Colonic mucosa (tissue), 4 donors: ENCODE results near the gene PHF24. TPM values are rescaled to one million over a fixed set of nuclear protein-coding genes. Genes with fewer than 3 reads are reported as not detected.

Experiments used
- DNase-seq: peaks from one replicate; pipeline ENCODE4 v3.0.0-alpha.2; 2020
- H3K27ac ChIP-seq: fragments of 200-600 bp; one replicate; pipeline ENCODE4 v1.8.0; 2021
- H3K27me3 ChIP-seq: fragments of 200-600 bp; one replicate; pipeline ENCODE4 v1.8.0; 2021
- H3K36me3 ChIP-seq: fragments of 200-600 bp; one replicate; pipeline ENCODE4 v1.8.0; 2021
- H3K4me1 ChIP-seq: fragments of 200-600 bp; one replicate; pipeline ENCODE4 v1.8.0; 2021; ENCODE audit warnings: mild to moderate bottlenecking
- H3K4me3 ChIP-seq: fragments of 200-600 bp; one replicate; pipeline ENCODE4 v1.8.0; 2021
- H3K9ac ChIP-seq, 2 donors: one replicate each; pipeline ENCODE4 v1.7.0; 2013; ENCODE audit warnings: control low read depth in 2 of 2, low read depth in 2 of 2, low read length in 2 of 2
- H3K9me3 ChIP-seq: fragments of 200-600 bp; one replicate; pipeline ENCODE4 v1.8.0; 2021
- intact Hi-C: fragments of 100-400 bp; cut with DNase I; formaldehyde crosslinking; loops from one replicate; pipeline ENCODE4 v1.14.1; 2022
- total RNA-seq, 2 donors: library from RNA; stranded (reverse); fragmentation: NEBNext Ultra II Directional in 1 of 2; extraction: Animal tissue kit (Norgen Biotek cat#: 25700) in 1 of 2; gene quantifications; one replicate each; pipeline ENCODE4 v1.2.1, GENCODE V29; 2021
- TF ChIP-seq, protein P1 (sequence below): fragments of 200-600 bp; IDR thresholded peaks from one replicate; pipeline ENCODE4 v1.8.0; 2022; ENCODE audit warnings: antibody characterized with exemption, mild to moderate bottlenecking
- donor health status: healthy.
- donor health status: DM: no; HTN: no; CAD: no.
- donor health status: DM: no; HTN: no; CAD: no.

Gene PHF24
- total RNA-seq, 2 donors from 2014 or later: 0.64 TPM; not detected in 1

DNA sequence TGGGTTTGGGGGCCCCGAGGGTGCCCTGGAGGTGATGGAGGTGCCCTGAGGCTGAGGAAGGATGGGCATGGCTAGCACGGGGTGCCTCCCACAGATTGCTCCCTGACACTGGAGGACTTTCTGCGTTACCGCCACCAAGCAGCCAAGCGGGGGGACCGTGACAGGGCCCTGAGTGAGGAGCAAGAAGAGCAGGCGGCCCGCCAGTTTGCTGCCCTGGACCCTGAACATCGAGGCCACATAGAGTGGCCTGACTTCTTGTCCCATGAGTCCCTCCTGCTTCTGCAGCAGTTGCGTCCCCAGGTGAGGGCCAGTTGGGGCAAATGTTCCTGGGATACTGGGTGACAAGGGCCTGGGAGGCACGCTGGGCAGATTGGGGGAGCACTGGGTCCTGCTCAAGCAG lies 18.4 kb downstream of the PHF24 start:
- Histone ChIP-seq H3K4me1 (no peaks in the 10 kb centered on the region), H3K36me3 (no peaks in the 10 kb centered on the region), H3K4me3 (no peak overlapping the region), H3K9ac (no peak overlapping the region), H3K27ac (no peak overlapping the region), H3K27me3 (no peaks in the 10 kb centered on the region), H3K9me3 (no peaks in the 10 kb centered on the region)
- DNase-seq: no peak
- intact Hi-C loops: no loop called here
- TF ChIP-seq, protein P1, sequence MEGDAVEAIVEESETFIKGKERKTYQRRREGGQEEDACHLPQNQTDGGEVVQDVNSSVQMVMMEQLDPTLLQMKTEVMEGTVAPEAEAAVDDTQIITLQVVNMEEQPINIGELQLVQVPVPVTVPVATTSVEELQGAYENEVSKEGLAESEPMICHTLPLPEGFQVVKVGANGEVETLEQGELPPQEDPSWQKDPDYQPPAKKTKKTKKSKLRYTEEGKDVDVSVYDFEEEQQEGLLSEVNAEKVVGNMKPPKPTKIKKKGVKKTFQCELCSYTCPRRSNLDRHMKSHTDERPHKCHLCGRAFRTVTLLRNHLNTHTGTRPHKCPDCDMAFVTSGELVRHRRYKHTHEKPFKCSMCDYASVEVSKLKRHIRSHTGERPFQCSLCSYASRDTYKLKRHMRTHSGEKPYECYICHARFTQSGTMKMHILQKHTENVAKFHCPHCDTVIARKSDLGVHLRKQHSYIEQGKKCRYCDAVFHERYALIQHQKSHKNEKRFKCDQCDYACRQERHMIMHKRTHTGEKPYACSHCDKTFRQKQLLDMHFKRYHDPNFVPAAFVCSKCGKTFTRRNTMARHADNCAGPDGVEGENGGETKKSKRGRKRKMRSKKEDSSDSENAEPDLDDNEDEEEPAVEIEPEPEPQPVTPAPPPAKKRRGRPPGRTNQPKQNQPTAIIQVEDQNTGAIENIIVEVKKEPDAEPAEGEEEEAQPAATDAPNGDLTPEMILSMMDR: no peak

DNA sequence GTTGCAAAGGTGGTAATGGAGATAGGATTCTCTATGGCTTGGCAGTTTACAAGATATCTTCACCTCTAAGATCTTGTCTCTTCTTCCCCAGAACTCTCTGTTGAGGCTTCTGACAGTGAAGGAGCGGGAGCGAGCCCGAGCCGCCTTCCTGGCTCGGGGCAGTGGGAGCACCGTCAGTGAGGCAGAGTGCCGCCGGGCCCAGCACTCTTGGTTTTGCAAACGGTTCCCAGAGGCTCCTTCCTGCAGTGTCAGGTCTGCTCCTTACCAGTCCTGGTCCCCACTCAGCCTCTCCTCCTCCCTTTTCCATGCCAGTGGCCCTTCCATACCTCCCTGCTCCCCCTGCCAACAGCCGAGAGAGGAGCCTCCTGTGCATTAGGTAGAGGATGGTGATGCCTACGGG lies 18.9 kb downstream of the PHF24 start:
- DNase-seq: no peak
- H3K4me1 ChIP-seq: no peaks in the 10 kb centered on the region
- H3K27me3 ChIP-seq: no peaks in the 10 kb centered on the region
- intact Hi-C loops: no loop called here
- no peak overlapping the region for H3K27ac ChIP-seq
- no peaks in the 10 kb centered on the region for H3K9me3 ChIP-seq
- TF ChIP-seq, protein P1: no peak
- H3K4me3 ChIP-seq: no peak overlapping the region
- H3K9ac ChIP-seq: no peak overlapping the region
- H3K36me3 ChIP-seq: no peaks in the 10 kb centered on the region

DNA sequence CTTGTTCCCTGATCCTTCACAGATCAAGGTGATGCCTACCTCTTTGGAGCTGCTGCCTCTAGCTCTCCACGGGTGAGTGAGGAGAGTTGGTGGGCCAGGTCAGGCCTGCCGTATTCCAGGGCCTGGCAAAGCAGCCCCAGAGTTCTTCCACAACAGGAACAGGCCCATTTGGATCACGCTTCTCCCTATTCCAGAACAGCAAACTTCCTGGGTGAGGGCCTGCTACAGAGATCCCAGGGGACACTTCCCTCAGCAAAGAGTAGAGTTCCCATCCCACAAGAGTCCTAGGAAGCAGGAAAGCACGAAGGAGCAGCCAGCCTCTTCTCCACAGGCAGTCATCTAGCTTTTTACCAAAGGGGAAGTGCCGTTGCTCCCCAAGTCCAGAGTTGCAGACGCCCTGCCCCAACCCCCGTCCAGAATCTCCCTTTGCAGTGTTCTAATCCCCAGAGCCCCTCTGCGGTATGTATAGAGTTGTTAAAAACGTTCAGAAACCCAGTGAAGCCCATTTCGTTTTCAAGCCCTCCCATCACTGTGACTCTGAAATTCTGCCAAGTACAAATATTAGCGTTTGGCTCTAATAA lies 22.2 kb downstream of the PHF24 start:
- Histone ChIP-seq H3K27ac (no peak overlapping the region), H3K27me3 (no peaks in the 10 kb centered on the region), H3K4me1 (no peaks in the 10 kb centered on the region), H3K9ac (no peak overlapping the region), H3K9me3 (no peaks in the 10 kb centered on the region), H3K4me3 (no peak overlapping the region), H3K36me3 (no peaks in the 10 kb centered on the region)
- no peak for DNase-seq
- TF ChIP-seq, protein P1: no peak
- intact Hi-C loops: no loop called here

DNA sequence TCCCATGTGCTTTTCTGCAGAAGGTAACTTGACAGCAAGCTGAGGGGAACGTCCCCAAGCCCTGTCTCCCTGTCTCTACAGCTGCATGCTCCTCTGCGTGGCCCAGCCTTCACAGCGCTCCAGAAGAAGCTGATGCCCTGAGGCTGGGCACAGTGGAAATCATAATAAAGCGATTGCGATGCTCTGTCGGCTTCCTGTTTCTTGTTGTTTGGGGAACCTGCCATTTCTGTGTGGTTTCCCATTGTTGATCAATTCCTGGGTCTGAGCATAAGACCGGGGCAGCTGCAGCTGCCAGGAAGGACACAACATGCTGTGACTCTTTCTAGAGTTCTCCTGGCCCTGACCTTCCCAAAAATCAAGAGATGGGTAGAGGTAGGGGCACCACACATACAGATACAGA lies 24.3 kb downstream of the PHF24 start:
- Histone ChIP-seq H3K36me3 (no peaks in the 10 kb centered on the region), H3K27me3 (no peaks in the 10 kb centered on the region), H3K4me3 (no peak overlapping the region), H3K9me3 (no peaks in the 10 kb centered on the region), H3K4me1 (no peaks in the 10 kb centered on the region), H3K9ac (no peak overlapping the region), H3K27ac (no peak overlapping the region)
- no peak for DNase-seq
- intact Hi-C loops: no loop called here
- TF ChIP-seq, protein P1: no peak

DNA sequence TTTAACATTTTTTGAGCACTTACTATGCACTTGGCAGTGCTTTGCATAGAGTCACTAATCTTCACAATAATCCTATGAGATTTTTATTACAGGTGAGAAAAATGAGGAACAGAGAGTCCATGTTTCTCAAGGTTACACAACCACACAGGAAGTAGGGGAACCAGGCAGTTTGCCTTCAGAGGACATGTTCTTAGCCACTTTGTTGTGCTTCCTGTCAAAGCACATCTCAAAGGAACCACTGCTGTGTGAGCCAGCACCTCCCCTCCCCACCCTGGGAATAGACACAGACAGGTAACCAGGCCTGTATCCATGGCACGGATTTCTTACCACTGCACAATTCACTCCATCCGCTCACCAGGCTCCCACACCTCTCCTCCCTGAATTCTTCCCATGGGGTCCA lies 25.1 kb downstream of the PHF24 start:
- H3K36me3 ChIP-seq: no peaks in the 10 kb centered on the region
- H3K27me3 ChIP-seq: no peaks in the 10 kb centered on the region
- H3K9me3 ChIP-seq: no peaks in the 10 kb centered on the region
- intact Hi-C loops: no loop called here
- H3K9ac ChIP-seq: no peak overlapping the region
- no peak for DNase-seq
- H3K27ac ChIP-seq: no peak overlapping the region
- no peak overlapping the region for H3K4me3 ChIP-seq
- H3K4me1 ChIP-seq: no peaks in the 10 kb centered on the region
- TF ChIP-seq, protein P1: no peak
